ENCODE measurements around the gene CLPTM1L.
"Not testable (repeated sequence)": the region's sequence is repeated elsewhere in the genome, so short reads cannot be mapped to it uniquely, and the experiment has no call there.

The CLPTM1L gene

DNA sequence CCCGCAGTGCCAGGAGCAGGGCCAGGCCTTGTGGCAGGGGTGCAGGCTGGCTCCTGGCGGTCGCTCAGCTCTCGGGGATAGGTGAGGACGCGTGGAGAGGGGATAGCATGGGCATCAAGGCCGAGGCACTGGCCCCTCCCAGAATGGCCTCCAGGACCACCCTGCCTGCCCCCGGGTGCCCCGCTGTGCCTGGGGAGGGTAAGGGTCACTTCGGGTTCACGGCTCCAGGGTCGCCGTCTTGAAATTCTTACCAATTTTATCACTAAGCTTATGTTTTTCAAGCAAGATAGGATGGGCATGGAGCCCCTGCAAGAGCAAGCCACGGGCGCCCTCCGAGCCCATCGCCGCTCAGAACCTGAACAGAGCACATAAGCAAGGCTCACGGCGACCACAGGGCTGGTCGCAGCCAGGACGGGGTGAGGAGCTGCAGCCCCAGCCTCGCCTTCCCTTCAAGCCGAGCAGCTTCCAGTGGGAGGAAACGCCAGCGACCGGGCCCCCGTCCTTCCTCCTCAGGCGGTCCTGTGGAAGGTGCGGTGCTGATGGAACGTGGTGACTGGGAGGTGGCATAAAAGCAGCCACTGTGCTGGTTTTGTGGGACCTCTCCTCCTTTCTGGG is 14.2 kb upstream of the CLPTM1L start:
- no peak for DNase-seq

DNA sequence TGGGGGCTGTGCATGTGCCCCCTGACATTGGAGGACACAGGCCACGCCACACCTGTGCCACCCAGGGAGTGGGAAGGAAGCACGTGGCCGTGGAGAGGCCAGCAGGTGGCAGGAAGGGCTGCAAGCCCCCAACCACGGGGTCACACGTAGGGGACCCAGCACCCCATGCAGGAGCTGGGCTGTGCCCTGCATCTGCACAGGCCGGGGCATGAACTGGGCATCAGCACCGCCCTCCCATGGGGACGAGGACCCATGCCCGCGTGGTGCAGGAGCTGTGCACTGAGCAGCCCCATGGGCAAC is 13.8 kb upstream of the CLPTM1L start:
- no peak for DNase-seq

DNA sequence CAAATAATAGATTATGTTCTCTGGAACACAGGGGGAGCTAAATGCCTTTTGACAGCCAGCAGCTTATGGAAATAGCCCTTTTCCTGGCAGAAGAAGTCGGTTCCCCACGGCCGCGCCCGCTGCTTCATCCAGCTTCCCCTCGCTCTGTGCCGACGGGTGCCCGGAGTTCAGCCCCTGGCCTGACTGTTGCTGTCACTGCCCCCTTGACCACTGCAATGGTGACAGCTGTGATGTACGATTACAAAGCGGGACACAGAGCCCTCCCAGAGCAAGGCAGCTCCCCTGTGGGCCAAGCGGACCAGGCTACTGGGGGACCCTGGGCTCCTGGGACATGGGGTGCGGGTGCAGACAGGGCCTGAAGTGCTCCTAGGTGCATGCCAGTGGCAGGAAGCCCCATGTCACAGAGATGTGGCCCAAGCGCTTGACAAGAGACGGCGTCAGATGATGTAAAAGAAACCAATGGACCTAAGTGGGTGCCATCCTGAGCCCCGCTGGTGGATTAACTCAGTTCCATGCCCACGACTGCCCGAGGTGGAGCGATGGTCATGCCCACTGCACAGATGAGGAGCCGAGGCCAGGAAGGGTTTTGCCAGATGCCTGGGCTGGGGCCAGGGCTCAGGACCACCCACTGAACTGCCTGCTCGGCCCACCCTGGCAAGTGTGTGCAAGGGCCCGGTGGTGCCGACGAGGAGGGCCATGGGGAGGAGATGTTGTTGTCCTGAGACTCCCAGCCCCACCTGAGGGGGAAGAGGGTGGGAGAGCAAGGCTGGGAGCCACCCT is 13.2 kb upstream of the CLPTM1L start:
- DNase-seq, result no peak

DNA sequence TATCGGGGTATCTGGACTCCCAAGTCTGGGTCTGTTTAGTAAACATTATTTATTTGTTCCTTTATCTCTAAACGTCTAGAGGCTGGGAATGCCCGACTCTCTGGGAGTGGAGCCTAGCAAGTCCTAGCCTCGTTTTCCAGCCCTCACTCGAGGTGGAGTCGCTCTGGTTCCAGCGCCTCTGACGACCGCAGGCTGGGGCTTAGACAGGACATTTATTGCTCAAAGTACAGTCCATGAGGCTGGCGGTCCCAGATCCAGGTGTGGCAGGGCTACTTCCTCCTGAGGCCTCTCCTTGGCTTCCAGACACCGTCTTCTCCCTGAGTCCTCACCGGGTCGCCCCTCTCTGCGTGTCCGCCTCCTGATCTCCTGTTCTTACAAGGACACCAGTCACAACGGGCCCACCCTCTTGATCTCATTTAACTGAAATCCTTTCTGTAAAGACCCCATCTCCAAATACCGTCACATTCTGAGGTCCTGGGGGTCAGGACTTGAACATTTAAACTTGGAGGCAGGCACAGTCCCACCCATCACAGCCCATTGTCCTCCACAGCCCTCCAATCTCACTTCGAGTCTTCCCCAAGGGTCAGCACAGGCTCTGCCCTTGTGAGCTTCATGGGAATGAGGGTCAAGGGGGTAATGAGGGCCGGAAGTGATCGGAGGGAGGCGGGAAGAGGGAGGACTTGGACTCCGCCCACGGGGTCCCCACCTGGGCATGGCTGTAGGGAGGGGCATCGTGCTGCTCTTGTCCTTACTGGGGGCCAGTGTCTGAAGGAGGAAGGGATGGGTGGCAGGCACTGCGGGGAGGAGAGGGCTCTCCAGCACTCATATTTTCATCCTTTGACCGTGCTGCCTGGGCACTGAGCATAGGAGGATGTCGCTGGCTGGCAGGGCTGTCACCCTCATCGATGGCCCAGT is 12.2 kb upstream of the CLPTM1L start:
- no peak for DNase-seq

DNA sequence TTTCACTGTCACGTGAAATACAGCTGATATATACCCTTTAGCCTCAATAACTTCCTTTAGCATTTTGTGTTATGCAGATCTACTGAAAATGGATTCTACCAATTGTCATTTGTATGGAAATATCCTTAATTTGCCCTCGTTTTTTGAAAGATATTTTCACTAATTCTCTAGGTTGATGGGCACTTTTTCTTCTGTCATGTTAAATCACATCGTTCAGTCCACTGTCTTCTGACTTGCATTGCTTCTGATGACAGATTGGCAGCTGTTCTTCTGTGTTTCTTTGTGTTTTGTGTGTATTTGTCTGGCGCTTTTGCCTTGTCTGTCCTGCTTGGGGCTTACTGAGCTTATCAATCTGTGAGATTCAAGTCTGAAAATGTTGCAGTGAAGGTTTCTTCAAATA is 9.7 kb upstream of the CLPTM1L start:
- DNase-seq, result no peak

DNA sequence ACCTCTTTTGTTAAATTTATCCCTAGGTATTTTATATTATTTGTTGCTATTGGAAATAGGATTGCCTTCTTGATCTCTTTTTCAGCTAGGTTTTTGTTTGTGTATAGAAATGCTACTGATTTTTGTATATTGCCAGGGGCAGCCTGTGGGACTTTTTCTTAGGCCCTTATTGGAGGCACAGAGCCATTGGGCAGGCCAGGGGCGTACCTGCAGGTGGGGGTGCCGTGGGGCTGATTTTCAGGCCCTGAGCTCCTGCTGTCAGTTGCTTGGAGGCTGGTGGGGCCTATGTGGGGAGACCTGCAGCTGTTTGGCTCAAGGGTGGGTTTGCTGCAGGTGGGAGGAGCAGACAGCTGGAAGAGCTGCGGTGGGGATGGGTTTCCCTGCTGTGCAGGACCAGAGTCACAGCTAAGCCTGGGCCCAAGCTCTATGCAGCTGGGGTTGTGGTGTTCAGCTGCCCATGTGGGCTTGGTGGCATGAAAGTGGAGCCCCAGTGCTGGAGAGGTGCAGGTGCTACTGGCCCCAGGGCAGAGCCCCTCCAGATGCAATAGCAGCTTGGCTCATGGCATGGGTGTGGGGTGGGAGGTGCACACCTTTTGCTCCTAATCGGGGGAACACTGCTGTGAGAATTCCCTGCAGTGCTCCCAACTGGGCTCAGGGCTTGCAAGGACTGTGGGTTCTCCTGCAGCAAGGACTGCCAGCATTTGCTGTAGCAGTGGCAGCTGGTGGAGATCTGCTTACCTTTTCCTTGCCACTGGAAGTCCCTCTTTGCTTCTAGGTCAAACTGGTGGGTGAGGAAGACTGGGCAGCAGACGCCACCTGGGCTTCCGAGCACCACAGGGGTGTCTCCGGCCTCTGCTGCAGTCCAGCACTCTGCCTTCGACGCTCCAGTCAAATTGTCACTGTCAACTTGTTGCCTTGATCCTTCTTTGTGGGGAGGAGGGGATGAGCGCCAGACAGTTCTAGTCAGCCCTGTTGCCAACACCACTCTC is 7.6 kb upstream of the CLPTM1L start:
- DNase-seq, result no peak

DNA sequence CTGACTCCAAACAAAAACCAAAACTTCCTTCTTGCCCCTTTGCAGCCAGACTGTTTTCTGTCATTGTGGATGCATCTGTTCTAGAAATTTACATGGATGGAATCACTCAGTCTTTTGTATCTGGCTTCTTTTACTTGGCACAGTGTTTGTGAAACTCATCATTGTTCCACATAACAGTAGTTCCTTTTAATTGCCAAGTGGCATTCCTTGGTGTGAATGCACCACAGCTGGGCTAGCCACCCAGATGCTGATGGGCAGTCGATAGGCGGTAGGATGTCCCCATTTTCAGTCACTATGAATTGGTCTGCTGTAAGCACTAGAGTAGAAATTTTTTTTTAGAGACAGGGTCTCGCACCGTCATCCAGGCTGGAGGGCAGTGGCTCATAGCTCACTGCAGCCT is 6.3 kb upstream of the CLPTM1L start:
- no peak for DNase-seq

DNA sequence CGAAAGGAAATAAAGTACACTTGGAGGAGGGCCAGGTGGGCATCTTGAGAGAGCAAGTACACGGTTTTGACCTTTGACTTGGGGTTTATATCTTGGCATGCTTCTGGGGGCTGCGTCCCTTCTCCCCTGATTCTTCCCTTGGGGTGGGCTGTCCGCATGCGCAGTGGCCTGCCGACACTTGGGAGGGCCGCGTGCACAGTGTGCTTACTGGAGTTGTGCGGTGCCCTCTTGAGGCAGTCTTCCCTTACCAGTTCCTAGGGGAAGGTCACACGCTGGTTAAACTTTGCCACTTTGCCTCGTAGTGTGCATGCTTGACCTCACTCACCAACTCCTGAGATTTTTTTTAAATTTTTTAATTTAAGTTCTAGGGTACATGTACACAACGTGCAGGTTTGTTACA is 4.3 kb upstream of the CLPTM1L start:
- peak; percentile 12 for DNase-seq

DNA sequence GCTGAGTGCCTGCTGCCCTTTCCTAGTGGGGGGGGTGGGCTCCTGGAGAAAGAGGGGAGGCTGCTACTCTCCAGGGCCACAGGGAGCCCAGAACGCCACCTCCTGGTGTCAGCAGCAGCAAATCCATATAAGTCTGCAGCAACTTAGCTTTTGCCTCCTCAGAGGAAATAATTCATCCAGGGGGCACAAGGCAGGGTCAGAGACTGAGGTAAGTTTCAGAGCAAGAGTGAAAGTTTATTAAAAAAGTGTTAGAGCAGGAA is 4.0 kb upstream of the CLPTM1L start:
- no peak for DNase-seq

DNA sequence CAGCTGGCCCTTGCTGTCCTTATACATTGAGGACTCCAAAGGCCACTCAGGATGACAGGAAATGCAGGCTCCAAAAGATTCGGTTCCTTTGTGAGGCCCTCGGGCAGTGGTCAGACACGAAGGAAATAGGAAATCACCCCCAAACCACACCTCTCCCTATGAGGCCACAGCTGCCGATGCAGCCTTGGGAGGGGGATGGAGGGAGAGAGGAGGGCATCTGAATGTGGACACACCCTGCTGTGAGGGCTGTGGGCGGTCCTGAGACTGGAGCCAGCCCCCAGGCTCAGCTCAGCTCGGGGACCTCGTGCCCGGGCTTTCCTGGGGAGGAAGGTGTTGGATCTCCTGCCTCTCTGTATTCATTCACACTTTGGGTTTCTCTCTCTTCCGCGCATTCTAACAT is 2.7 kb upstream of the CLPTM1L start:
- DNase-seq, result no peak

DNA sequence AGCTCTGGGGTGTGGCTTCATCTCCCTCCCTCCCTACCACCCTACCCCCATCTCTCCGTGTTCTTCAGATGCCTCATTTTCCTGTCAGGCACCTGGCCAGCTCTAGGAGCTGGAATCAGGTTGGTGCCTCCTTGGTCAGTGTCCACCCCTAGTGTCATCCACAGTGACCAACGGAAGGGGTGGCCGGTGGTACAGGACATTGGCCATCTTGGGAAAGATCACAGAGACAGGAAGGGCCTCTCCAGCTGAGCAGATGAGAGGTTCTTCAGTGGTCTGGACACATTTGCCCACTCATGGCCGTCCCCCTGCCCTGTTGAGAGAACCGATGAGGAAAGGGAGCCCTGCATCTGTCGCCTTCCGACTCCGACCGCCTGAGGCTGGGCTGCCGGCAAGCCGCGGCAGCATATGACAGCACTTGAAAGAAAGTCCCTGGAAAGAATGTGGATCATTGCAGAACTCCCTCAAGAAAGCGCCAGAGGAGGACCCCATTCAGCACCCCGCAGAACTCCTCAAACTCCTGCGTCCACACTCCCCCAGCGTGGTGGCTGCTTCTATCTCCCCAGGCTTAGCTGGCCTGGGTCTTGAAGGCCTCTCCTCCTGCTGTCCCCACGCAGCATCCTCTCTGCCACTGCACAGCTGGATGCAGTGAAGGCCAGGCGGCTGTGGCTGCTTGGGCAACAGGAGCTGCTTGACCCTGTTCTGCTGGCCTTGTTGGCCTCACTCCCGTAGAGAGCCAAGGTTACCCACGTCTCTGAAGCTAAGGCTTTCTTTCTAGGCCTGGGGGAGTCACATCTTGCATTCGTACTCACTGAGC is 1.9 kb upstream of the CLPTM1L start:
- no peak for DNase-seq

DNA sequence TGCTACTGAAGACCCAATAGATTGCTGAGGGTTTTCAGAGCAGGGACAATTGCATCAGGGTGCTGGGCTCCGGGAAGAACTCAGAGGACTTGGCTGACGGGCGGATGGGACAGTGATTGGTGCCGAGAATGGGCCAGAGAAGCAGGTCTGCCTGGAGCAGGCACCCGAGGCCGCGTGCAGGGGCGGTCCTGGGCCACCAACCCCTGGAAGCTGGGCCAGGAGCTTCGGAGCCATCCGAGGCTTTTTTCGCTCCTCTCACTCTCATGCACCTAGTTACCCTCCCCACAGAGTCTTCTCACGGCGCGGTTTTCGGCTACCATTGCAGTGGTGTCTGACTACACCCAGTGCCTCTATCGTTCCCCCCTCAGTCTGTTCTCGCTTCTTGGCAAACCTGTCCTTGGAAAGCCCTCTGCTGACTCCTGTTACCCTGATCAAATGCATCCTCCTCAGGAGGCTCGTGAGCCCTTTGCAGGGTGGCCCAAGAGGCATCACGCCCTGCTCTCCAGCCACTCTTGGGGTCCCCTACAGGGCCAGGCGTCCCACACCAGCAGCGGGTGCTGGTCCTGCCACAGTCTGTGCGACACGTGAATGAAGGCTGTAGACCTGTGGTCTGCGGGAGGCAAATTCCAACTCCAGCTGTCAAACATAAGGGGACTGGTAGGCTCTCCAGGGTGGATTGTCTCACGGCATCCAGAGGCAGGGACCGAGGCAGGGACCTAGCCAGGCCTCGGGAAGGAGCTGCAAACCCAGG is 1.2 kb upstream of the CLPTM1L start:
- no peak for DNase-seq

DNA sequence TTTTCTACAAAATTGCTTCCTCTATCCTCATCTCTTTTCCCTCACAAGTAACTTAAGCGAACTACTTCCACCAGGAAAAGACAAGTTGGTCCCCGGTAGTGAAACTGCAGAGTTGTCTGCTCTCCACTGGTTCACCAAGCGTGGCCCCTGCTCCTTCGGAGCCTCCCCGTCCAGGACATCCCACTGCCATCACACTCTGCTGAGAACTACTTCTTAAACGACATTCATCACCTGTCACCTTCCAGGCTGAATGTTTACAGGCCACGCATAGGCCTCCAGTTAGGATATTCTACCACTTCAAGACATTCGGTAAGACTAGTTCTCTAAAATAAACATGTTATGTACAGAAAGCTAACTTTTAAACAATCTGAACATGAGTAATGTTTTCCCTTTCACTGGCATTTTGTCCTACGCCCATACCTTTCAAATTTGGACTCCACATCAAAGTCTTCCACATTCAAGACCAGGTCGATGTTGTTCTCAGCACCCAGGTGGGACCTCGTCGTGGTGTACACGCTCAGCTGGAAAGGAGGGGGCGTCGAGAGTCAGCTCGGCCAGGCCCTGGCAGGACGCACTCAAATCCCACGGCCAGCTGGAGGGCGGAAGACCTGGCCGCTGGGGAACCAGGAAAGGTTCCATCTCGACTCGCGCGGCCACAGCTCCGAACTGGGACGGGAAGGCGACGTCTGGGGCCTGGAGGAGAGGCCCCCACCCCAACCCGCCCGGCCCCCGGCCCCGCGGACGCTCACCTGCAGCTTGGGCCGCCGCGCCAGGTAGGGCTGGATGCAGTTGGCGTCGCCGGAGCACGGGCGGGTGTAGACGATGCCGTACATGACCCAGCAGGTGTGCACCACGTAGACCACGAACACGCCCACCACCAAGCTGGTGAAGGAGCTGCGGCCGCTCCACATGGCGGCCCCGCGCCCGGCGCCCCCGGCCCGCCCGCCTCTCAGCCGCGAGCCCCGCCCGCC is 683 bp downstream of the CLPTM1L start:
- peak; percentile 10 for DNase-seq

DNA sequence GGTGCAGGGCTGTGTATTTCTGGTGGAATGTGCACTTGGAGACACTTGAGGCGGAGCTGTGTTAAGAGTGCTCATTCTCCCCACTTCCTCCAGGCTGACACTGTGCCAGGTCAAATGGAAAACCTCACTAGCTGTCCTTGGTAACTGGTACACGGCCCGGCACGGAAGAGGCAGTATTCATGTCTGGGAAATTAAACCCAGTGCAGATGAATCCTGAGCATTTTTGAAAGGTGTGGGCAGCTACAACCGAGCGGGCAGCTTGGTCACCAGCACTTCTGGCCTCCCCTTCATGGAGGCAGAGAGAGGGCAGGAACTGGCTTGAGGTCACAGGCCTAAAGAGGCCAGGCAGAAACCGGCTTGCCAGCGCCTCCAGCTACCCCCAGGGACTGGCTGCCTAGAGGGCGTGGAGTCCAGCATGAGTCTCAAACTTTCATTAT is 1.6 kb downstream of the CLPTM1L start:
- DNase-seq, result no peak

DNA sequence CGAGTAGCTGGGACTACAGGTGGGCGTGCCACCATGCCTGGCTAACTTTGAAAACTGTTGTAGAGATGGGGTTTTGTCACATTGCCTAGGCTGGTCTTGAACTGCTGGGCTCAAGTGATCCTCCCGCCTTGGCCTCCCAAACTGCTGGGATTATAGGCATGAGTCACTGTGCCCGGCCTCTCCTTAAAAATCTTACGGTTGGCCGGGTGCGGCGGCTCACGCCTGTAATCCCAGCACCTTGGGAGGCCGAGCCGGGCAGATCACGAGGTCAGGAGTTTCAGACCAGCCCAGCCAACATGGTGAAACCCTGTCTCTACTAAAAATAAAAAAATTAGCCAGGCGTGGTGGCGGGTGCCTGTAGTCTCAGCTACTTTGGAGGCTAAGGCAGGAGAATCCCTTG is 2.2 kb downstream of the CLPTM1L start:
- not testable (repeated sequence) for DNase-seq

DNA sequence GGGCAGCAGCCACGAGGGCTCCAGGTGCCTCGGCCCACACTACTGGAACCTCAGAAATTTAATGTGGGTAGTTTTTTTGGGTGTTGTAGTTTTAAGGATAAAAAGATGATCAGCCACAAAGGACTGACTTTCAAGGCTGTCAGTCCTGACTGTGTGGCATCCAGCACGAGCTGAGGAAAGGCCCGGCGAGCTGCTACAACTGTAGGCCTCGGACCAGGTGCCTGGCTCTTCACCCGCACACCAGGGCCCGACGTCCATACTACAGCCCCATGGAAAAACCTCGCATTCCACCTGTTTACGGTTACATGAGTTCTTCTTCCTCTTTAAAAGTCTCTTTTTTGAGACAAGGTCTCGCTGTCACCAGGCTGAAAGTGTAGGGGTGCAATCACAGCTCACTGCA is 2.6 kb downstream of the CLPTM1L start:
- DNase-seq, result no peak

DNA sequence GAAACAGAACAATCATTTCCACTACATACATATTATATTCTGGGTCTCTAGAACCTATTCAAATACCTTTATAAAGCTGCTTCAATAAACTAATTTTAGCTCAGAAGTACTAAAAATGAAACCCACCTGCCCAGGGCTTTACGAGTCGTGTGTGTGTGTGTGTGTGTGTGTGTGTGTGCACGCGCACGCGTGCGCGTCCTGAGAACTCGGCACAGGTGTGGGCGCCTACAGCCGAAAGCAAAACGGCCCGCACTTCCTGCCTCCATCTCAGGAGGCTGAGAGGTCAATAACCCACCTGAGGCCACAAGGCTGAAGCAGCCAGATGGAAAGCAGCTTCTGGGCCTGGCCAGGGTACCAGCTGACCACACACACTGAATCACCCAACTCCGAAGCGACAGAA is 3.0 kb downstream of the CLPTM1L start:
- DNase-seq, result no peak

DNA sequence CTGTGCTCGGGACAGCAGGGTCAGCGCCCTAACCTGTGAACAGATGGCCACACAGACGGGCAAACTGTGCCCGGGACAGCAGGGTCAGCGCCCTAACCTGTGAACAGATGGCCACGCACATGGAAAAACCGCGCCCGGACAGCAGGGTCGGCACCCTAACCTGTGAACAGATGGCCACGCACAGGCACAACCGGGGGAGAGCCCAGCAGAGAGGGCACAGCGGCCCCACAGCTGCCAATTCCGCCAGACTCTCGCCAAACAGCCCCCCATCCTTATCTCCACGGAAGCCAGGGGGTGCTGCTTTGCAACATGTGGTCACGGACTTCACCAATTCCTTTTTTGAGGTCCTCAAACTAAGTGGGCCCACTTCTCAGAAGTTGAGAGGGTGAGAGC is 5.1 kb downstream of the CLPTM1L start:
- DNase-seq, result not testable (repeated sequence)

DNA sequence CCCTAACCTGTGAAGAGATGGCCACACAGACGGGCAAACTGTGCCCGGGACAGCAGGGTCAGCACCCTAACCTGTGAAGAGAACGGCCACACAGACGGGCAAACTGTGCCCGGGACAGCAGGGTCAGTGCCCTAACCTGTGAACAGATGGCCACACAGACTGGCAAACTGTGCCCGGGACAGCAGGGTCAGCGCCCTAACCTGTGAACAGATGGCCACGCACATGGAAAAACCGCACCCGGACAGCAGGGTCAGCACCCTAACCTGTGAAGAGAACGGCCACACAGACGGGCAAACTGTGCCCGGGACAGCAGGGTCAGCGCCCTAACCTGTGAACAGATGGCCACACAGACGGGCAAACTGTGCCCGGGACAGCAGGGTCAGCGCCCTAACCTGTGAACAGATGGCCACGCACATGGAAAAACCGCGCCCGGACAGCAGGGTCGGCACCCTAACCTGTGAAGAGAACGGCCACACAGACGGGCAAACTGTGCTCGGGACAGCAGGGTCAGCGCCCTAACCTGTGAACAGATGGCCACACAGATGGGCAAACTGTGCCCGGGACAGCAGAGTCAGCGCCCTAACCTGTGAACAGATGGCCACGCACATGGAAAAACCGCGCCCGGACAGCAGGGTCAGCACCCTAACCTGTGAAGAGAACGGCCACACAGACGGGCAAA is 5.6 kb downstream of the CLPTM1L start:
- not testable (repeated sequence) for DNase-seq
